HG02798 (cell line): ENCODE data around the gene RAB8B.
A peak's percentile ranks its signal among the peaks of the same experiment; 100 is the strongest.
"Not testable (repeated sequence)": the region's sequence is repeated elsewhere in the genome, so short reads cannot be mapped to it uniquely, and the experiment has no call there.

Source experiments
- ATAC-seq: cut with Tn5 transposase; IDR thresholded peaks from one replicate; pipeline ENCODE4 v1.9.1; 2021; ENCODE audit warnings: mild to moderate bottlenecking; ENCODE audit not compliant: unreplicated experiment, poor library complexity

Gene RAB8B

DNA sequence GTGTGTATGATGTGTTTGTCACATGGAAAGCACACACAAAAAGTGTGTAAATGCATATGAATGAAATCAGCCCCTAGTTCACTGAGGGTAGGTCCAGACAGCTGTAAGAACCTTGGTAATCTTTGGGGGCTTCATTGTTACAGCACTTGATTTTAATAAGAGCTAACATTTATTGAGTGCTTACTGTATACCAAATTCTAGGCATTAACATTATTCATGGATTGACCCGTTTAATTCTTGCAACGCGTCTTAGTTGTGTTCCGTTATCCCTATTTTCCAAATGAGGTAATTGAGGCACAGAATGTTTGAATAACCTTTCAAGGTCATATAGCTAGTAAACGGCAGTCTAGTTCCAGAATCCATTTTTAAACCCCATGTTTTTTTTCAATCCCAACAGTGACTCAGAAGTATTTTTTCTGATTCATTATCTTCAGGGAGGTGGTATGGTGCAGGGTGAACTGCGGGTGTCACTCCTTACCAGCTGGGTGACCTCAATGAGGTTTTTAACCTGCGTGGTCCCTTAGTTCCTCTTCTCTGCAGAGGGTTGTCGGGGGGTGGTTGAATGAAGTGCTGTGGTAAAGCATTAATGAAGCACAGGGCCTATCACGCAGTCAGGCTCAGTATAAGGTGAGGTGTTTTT lies 14.2 kb downstream of the RAB8B start:
- ATAC-seq: peak; percentile 61

- ATAC-seq: no peak
These were observed 16.7 kb downstream of the RAB8B start for GRCh38 chr15:63206079-63206478.

GRCh38 chr15:63208824-63209223 lies 19.4 kb downstream of the RAB8B start:
- not testable (repeated sequence) for ATAC-seq

DNA sequence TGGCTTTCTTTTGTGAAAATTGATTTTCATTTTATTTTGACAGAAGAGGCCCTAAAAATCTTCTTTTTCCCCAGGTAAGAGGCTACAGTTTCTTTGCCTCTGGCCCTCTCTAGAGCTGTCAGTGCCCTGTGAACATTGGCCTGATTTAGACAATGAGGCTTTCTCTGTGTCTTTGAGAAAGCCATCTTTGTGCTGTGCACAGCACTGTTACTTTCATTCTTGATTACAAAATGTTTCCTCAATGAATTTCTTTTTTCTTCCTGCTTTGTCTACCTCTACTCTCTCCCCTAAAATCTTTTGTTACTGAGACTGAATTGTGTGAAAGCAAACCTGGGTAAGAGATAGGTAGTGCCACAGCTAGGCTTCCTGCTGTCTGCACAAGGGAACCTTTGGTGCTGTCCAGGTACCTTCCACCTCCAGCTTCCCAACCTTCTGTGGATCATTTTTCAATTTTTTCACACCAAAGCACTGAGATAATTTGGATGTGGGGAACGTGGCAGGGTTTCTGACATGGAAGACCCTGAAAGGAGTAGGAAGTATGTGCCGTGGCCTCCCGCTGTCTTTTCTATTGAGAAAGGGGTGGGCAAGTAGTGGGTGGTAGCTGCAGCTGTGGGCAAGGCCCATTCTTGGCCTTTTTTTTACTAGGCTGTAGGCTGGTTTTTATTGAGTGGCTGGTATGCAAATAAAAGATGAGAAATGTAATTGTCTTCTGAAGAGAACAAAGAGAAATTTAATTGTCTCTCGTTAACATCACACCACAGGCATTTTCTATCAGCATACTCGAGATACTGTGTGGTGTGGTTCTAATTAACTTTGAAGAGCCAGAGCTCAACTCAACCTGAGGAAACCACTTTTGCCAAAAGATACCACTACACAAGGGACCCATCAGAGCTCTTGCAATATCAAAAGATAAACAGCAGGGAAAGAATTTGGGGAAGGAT lies 21.0 kb downstream of the RAB8B start:
- ATAC-seq: peak; percentile 32

- ATAC-seq: no peak
These were observed 21.7 kb downstream of the RAB8B start for GRCh38 chr15:63211092-63211490.

DNA sequence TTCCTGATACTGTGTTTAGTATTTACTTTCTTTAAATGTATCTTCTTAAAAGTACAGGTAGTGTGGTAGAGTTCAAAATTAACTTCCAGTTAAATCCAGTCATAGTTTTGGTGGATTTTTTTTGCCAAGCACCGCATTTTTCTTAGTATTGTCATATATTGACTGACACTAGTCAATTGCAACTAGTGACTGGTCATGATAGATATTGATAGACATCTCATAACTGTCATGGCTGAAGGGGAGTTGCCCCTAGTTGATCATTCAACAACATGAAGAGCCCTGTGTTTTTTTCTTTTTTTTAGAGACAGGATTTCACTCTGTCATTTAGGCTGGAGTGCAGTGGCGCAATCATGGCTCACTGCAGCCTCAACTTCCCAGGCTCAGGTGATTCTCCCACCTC lies 22.1 kb downstream of the RAB8B start:
- ATAC-seq: no peak

GRCh38 chr15:63212050-63213004 lies 22.9 kb downstream of the RAB8B start:
- no peak for ATAC-seq

DNA sequence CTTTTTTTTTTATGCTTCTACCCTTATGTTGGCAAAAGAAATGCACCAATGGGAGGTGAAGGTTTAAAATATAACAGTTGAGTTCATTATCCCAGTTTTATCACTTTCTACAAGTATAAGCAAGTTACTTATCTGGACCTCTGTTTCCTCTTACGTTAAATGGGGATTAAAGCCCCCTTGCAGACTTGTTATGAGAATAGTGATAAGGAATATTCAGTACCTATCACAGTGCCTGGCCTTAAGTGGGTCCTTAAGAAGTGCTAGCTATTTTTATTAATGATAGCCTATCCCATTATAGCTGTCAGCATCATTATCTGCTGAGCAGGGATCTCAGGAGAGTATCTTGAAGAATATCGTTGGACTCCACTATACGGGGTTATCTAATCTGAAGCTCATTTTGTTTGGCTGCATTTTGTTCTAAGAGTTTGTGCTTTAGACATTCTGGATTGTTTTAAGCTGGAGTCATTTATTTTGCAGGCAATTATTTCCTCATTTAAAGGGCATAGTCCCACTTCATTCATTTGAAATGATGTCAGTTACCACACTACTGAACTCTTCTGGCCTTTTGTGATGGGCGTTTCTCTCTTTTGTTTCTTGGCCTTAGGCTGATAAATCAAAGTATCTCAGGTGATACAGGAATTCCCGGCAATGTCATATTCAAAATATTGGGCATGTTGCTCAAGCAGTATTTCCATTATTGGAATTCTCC lies 28.8 kb downstream of the RAB8B start:
- no peak for ATAC-seq

DNA sequence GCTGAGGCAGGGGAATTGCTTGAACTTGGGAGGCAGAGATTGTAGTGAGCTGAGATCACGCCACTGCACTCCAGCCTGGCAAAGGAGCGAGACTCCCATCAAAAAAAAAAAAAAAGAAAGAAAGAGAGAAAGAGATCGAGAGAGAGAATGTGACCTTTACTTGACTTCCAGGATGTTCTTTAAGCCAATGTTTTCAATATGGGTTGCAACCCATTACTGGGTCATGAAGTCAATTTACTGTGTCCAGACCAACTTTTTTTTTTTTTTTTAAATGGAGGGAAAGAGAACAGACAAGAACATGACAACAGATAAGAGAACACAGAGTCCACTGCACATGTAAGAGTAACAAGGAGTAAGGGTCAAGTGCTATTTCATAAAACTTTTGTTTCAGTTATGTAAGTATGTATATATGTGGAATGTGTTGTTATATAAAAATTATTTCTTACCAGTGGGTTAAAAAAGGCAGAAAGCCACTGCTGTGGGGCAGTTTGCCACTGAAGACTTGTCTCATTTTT lies 29.8 kb downstream of the RAB8B start:
- ATAC-seq: no peak

GRCh38 chr15:63221346-63221745 lies 31.9 kb downstream of the RAB8B start:
- ATAC-seq: no peak

- ATAC-seq: no peak
These were observed 34.1 kb downstream of the RAB8B start for GRCh38 chr15:63223463-63223862.

DNA sequence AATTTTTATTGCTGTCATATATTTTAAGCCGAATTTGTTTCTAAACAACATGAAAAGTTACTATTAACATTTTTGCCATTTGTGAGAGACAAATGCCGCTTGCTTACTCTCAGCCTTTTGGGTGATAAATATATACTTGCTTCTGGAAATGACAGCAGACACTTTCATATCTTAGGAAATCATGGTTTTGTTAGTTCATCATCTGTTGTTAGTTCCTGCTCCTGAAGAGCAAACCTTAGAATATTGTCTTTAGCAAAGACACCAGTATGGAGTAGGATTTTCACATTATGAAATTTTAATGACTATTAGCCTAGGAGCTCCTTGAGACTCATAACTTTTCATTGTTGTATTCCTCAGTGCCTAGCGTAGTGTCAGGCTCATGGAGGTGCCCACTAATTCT lies 36.0 kb downstream of the RAB8B start:
- no peak for ATAC-seq

DNA sequence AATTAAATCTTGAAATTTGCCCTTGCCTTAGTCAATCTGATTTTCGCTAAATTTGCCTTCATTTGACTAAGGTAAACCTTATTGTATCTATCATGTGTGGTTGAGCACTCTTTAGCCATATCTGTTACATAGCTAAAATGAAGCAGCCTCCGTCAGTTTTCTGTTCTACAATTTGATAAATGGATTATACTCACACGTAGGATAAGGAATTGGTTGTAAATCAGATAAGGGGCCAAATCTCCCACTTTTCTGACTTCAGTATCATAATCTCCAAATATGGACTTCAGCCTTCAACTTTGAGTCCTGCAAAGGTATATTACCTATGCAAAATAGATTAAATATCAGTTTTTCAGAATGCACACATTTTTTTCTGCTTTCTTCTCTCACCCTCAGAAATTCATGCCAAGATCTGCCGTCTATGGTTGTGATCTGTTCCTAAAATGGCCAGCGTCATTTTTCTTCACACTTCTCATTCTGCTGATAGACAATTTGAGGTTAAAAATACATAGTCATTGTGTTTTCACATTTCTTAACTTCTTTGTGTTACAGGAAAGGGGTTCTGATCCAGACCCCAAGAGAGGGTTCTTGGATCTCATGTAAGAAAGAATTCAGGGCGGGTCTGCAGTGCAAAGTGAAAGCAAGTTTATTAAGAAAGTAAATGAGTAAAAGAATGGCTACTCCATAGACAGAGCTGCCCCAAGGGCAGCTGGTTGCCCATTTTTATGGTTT lies 36.9 kb downstream of the RAB8B start:
- no peak for ATAC-seq

DNA sequence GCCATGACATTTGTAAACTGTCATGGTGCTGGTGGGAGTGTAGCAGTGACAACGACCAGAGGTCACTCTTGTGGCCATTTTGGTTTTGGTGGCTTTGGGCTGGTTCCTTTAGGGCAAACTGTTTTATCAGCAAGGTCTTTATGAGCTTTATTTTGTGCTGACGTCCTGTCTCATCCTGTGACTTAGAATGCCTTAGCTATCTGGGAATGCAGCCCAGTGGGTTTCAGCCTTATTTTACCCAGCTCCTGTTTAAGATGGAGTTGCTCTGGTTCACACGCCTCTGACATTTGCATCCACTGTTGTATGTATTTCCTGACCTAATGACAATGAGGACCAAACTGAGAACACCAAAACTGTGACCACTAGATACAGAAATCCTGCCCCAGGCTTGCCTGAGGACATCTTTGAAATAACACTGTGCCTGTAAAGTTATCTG lies 37.6 kb downstream of the RAB8B start:
- no peak for ATAC-seq

DNA sequence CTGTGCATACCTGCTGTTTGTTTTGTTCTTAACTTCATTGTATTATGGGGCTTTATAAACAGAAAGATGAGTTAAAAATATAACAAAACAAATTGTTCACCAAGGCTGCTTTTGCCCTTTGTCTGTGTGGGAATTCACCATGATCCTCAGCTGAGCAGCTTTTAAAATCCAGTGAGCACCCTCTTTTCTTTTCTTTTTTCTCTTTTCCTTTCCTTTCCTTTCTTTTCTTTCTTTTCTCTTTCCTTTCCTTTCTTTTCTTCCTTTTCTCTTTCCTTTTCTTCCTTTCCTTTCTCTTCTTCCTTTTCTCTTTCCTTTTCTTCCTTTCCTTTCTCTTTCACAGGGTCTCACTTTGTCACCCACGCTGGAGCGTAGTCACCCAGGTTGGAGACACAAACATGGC lies 38.3 kb downstream of the RAB8B start:
- no peak for ATAC-seq

DNA sequence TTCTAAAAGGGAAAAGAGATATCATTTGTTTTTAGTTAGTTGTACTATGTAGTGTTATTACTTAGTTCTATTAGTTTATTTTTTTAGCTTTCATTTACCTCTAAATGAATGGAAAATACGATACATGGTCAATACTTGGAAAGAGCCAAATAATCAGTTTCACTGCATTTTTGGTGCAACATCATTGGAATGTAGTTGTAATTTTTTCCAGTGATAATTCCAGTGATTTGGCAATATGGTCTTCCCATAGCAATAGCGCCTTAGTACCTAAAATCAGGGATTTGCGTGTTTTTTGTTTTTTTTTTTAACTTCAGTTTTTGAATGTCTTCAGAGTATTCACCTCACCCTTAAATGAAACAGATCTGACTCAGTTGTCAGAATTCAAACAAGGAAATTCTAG lies 41.8 kb downstream of the RAB8B start:
- ATAC-seq: no peak

DNA sequence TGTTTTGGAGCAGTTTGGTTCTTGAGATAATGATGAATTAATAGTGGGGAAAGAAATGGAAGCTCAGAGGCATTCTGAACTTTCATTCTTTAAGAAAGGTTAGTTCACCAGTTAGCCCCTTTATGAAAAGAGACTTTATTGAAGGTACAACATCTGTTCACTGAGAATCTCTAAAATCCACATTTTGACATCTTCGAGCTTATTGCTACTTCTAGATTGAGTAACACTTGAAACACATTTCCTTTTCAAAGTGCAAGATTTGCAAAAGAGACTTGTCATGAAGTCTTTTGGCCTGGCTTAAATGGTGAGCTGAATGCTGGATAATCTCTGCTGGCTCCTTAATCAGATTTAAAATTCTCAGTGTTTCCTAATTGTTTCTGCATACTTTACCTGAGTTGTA lies 42.3 kb downstream of the RAB8B start:
- no peak for ATAC-seq

DNA sequence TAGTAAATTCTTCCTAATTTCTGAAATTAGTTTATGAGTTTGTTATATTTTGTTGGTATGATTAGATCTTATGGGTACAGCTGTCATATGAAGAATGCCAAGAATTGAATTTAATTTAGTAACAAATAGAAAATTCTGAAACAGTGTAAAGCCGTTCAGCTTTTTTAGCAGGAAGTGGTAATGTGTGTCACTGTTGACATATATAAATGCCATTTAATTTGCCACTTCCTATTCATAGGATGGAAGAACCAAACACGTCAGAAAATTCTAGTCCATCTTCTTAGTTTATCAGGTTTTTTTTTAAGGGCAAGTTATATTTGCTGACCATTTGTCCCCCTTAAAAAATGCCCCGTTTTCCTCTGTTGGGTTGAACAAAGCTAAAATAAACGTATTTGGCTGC lies 43.0 kb downstream of the RAB8B start:
- ATAC-seq: no peak

GRCh38 chr15:63232943-63233342 lies 43.5 kb downstream of the RAB8B start:
- no peak for ATAC-seq
